GM20431 (cell line): ENCODE measurements around the gene ID4.

Source experiments
- in situ Hi-C: fragments of 300-500 bp; cut with MseI, MboI; formaldehyde crosslinking; loops from one replicate; pipeline ENCODE4 v1.15.0; 2020; ENCODE audit warnings: low sequenced_read_pairs; ENCODE audit not compliant: unreplicated experiment

ID4 gene

GRCh38 chr6:19836799-19837510, at the start of gene ID4:
ID4 (plus strand) TSS chr6:19837370; CDS start chr6:19837755, 385 bp downstream.
- in situ Hi-C loops: no loop called here

GRCh38 chr6:19788686-19789085, 48.5 kb upstream of the ID4 start:
- in situ Hi-C loops: no loop called here

- in situ Hi-C loops: no loop called here
Measured at GRCh38 chr6:19789100-19789803, 47.9 kb upstream of the ID4 start.

GRCh38 chr6:19791267-19791666, 45.9 kb upstream of the ID4 start:
- in situ Hi-C loops: no loop called here

- in situ Hi-C loops: no loop called here
Measured at GRCh38 chr6:19795211-19795610, 42.0 kb upstream of the ID4 start.

GRCh38 chr6:19796452-19796851, 40.7 kb upstream of the ID4 start:
- in situ Hi-C loops: no loop called here

- in situ Hi-C loops: no loop called here
Measured at GRCh38 chr6:19798362-19798761, 38.8 kb upstream of the ID4 start.

- in situ Hi-C loops: no loop called here
Measured at GRCh38 chr6:19802656-19803055, 34.5 kb upstream of the ID4 start.

GRCh38 chr6:19803331-19804204, 33.6 kb upstream of the ID4 start:
- in situ Hi-C loops: no loop called here

GRCh38 chr6:19804205-19805128, 32.7 kb upstream of the ID4 start:
- in situ Hi-C loops: no loop called here

- in situ Hi-C loops: no loop called here
Measured at GRCh38 chr6:19805129-19805481, 32.1 kb upstream of the ID4 start.

GRCh38 chr6:19806971-19807396, 30.2 kb upstream of the ID4 start:
- in situ Hi-C loops: no loop called here

- in situ Hi-C loops: no loop called here
Measured at GRCh38 chr6:19811397-19812079, 25.6 kb upstream of the ID4 start.

- in situ Hi-C loops: no loop called here
Measured at GRCh38 chr6:19812512-19813119, 24.6 kb upstream of the ID4 start.

- in situ Hi-C loops: no loop called here
Measured at GRCh38 chr6:19818805-19819204, 18.4 kb upstream of the ID4 start.

- in situ Hi-C loops: no loop called here
Measured at GRCh38 chr6:19824058-19824807, 12.9 kb upstream of the ID4 start.

GRCh38 chr6:19827247-19827646, 9.9 kb upstream of the ID4 start:
- in situ Hi-C loops: no loop called here

GRCh38 chr6:19827903-19828302, 9.3 kb upstream of the ID4 start:
- in situ Hi-C loops: no loop called here
